HG03575 (cell line): ENCODE results near the gene AIG1.
"Not testable (repeated sequence)": the region's sequence is repeated elsewhere in the genome, so short reads cannot be mapped to it uniquely, and the experiment has no call there.

ENCODE experiments used
- ATAC-seq: cut with Tn5 transposase; IDR thresholded peaks from one replicate; pipeline ENCODE4 v1.9.1; 2021; ENCODE audit not compliant: unreplicated experiment, insufficient number of reproducible peaks, low FRiP score; ENCODE audit errors: extremely low read depth

AIG1 gene

DNA sequence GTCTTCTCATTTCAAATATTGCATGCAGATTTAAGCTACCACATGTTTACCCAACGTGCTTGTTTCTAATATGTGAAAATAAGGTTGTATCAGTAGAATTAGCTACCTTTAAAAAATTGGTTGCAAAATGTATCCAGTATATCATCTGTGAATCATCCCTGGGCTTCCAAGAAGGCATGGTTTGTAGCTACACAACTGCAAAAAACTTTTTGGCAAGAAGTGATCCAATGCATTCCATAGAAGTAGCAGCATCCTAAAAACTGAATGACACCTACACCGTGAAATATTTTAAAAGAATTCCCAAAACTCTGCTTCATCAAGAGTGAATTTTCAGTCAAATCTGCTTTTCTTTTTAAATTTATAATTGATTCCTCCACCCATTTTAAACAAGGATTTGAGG is 89.1 kb downstream of the AIG1 start:
- ATAC-seq, result no peak

GRCh38 chr6:143150281-143150680 is 89.6 kb downstream of the AIG1 start:
- ATAC-seq, result no peak

DNA sequence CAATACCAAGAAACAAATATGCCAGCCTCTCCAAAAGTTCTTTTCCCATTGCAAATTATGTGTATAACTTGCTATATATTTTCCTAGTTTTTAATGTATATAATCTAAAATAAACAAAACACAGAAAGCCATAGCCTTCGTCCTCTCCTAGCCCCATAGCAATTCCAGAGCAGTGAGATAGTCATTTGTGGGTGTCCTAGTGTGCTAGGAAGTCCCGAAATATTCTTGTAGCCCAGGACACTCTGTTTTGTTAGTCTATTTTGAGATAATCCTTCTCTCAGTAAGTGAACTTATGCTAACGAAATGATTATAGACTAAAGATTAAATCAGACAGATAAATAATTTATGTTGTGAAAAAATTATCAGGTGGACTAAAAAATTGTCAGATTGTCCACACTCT is 90.7 kb downstream of the AIG1 start:
- no peak for ATAC-seq

DNA sequence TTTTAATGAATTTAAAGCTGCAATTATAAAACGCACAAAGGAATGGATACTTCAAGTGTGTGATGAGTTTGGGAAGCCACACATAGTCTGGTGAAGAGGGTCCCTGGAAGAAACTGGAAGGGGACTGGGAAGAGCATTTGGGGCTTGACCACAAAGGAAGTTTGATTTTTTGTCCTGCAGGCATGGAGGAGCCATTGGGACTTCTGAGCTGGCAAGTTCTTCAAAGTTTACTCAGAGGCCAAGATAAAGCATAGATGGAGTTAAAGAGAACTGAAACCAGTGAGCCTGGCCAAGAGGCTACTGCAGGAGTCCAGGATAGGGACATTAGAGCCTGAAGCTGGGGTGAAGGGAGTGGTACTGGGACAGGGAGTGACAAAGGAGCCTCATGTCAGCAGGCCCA is 95.0 kb downstream of the AIG1 start:
- no peak for ATAC-seq

DNA sequence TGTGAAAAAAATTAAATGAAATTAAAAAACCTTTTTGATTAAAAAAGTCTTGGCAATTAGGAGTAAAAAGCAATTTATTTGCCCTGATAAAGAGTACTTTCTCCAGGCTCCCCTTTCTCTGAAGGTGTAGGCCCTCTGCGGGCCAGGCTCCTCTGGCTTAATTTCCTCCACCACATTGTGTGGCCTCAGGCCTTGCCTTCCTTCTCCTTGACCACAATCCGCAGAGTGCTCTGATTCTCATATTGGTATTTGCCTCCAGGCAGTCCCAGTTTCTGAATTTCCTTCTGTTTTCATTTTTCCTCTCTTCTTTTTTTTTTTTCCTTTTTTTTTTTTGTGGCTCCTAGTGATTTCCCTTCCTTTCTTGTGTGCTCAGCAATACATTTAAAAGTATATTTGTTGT is 96.4 kb downstream of the AIG1 start:
- no peak for ATAC-seq

- no peak for ATAC-seq
Measured at GRCh38 chr6:143158113-143158581, 97.5 kb downstream of the AIG1 start.

DNA sequence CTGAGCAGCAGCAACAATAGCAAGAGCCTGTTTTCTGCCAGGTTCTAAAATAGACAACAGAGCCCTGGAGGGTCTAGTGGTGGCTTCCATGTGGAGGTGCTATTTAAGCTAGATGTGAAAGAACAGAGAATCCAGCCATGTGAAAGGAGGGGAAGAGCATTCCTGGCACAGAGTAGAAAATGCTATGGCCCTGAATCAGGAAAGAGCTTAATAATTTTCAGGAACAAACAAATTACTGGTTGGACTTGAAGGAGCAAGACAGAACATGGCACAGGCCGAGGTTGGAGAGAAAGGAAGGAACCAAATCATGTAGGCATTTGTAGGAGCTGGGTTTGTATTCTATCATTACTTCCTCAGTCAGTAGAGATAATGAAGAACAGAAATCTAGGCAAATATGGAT is 98.3 kb downstream of the AIG1 start:
- no peak for ATAC-seq

DNA sequence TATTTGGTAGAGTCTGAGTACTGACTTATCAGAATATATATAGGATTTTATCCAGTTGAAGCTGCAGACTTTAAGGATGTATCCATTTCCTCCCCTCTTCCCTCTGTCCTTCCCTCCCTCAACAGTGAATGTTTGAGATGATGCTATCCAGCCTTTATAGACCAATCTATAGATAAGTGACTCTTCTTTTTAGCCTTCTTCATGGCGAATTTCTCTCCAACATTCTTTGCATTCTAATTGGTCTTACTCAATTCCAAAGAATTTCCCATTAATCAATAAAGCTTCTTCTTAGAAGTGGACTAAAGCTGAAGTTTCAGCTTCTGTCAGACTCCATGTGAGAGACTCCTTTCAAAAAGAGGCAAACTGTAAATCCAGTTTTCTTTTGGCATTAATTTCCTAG is 99.3 kb downstream of the AIG1 start:
- no peak for ATAC-seq

DNA sequence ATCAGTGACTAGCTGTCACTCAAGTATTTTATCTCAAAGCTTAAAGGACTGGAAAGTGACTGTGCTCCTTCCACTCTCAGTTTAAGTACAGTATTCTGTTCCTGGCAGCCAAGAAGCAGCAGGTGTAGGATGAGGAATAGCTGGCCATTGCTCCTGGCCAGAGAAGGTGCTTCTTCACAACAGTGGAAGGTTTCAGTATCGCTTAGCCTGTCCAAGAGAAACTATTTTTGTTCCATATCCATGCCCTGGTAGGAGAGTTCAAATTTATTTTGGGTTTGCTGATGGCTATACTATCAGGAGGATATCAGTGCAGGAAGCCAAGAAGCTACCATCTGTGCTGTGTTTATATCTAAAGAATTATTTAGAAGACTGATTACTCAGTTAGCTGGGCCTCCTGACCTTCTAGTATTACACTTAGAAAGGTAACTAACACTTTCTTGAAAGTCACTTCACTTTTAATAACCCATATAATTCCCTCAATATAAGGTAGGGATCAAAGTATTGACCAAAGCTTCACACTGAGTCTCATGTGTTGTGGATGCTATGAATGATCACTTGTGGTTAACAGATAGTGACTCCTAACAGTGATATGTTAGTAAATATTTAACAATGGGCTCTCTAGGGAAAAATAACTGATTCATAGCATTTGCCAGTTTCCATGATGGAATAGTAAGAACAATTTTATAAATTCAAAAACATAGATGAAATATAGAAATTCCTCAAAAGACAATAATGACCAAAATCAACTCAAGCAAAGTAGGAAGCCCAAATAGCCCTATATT is 99.9 kb downstream of the AIG1 start:
- no peak for ATAC-seq

DNA sequence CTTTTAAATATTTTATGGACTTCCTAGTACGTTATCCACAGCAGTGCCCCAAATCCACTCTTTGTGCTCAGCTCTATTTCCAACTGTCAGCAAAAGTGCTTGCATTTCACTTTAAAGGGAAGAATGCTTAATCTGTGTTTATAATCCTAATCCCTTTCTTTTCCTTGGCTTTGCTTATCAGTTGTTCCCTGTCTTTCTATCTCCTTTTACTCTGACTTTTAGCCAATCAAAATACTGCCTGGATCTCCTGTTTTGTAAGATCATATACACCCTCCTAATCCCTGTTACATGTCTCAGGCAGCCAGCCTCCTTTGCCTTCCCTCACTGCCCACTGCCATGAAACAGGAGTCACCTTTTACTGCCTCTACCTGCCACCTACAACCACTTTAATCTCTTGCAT is 102.9 kb downstream of the AIG1 start:
- no peak for ATAC-seq

DNA sequence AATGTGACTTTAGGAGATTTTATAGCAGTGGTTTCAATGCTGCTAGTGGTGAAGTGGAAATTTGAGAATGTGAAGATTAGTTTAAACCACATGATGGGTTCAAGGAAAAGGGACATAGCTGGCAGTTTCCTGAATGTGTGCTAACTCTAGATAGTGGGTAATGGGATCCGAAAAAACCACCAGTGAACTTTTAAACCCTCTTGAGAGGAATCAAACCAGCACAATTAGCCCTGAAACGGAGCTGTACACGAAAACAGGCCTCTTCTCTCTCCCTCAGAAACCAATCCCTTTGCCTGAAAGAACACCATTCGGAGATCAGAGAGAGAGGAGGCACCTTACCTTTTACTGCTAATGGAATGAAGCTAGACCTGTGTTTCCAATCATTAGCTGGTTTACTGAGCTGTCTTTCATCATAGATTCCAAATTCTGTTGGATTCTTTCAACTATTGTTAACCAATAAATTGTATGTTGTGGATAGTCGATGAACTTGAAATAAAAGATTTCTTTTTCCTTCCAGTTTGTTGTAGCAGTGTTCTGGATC is 103.9 kb downstream of the AIG1 start:
- no peak for ATAC-seq

- ATAC-seq, result no peak
Measured at GRCh38 chr6:143165315-143165855, 104.7 kb downstream of the AIG1 start.

DNA sequence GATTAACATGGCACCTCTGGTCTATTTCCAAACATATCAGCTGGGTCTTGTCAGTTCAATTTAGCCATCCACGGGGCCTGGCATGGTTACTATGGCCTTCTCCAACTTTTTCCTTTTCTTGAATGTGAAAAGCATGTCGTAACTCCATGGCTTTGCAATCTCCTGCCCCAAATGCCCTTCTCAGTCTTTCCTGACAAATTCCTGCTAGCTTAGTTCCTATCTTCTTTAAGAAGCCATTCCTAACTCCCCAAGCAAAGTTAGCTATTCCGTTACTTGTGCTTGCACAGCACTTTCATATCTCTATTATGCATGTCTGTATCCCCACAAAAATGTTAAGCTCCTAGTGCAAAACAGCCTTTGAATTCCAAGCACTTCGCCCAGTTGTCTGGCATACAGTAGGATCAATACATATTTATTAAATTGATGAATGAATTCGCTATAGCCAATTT is 105.6 kb downstream of the AIG1 start:
- no peak for ATAC-seq

GRCh38 chr6:143167224-143167623 is 106.5 kb downstream of the AIG1 start:
- no peak for ATAC-seq

DNA sequence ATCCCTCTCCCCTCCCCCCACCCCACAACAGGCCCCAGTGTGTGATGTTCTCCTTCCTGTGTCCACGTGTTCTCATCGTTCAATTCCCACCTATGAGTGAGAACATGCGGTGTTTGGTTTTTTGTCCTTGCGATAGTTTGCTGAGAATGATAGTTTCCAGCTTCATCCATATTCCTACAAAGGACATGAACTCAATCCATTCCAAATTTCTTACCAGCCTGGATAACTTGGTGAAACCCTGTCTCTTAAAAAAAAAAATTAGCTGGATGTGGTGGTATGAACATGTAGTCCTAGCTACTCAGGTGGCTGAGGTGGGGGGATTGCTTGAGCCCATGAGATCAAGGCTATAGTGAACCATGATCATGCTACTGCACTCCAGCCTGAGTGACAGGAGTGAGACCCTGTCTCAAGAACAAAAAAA is 107.7 kb downstream of the AIG1 start:
- ATAC-seq, result not testable (repeated sequence)

DNA sequence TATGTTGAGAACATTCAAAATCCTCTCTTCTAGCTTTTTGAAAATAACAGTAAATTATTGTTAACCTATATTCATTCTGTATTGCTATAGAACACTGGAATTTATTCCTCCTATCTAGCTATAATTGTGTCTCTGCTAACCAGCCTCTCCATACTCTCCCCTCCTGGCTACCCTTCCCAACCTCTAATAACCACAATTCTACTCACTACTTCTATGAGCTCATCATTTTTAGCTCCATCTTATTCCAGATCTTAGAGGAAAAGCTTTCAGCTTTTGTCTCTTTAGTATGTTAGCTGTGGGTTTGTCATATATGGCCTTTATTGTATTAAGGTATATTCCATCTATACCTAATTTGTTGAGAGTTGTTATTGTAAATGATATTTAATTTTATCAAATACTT is 108.8 kb downstream of the AIG1 start:
- no peak for ATAC-seq

DNA sequence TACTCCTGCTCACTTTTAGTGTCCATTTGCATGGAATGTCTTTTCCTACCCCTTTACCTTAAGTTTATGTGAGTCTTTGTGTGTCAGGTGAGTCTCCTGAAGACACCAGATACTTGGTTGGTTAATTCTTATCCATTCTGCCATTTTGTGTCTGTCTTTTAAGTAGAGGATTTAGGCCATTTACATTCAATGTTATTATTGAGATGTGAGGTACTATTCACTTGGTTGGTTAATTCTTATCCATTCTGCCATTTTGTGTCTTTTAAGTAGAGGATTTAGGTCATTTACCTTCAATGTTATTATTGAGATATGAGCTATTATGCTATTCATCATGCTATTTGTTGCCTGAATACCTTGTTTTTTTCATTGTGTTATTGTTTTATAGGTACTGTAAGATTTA is 113.8 kb downstream of the AIG1 start:
- ATAC-seq, result no peak

DNA sequence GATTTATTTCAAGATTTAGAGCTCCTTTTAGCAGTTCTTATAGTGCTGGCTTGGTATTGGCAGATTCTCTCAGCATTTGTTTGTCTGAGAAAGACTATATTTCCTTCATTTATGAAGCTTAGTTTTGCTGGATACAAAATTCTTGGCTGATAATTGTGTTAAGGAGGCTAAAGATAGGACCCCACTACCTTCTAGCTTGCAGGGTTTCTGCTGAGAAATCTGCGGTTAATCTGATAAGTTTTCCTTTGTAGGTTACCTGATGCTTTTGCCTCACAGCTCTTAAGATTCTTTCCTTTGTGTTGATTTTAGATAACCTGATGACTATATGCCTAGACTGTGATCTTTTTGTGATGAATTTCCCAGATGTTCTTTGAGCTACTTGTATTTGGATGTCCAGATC is 114.3 kb downstream of the AIG1 start:
- ATAC-seq, result no peak

- no peak for ATAC-seq
Measured at GRCh38 chr6:143176090-143177021, 115.7 kb downstream of the AIG1 start.
